Heart right ventricle (tissue), 16 donors: ENCODE data around the gene CDH13. TPM values are rescaled to one million over a fixed set of nuclear protein-coding genes. Genes with fewer than 3 reads are reported as not detected.

Experiments used
- ATAC-seq, 8 donors: fragments of 200-7000 bp; cut with Tn5 transposase; one replicate each; pipeline ENCODE4 v1.9.1; 2020; ENCODE audit warnings: mild to moderate bottlenecking in 8 of 8, moderate library complexity in 8 of 8, moderate number of reproducible peaks in 1 of 8
- DNase-seq, 2 donors: peaks; one replicate each; pipeline ENCODE4 v3.0.0-alpha.2; 2020
- H3K27ac ChIP-seq, 10 donors: fragments of 200-600 bp; sonication (generic) in 2 of 10; one replicate each; pipeline versions ENCODE4 v1.5.0 to v1.8.0; 2020 to 2022; ENCODE audit warnings: mild to moderate bottlenecking in 3 of 10
- H3K27me3 ChIP-seq, 7 donors: fragments of 200-600 bp; one replicate each; pipeline ENCODE4 v1.8.0; 2021 to 2022; ENCODE audit warnings: mild to moderate bottlenecking in 2 of 7
- H3K36me3 ChIP-seq, 9 donors: fragments of 200-600 bp; sonication (generic) in 1 of 9; one replicate each; pipeline versions ENCODE4 v1.5.0 to v1.8.0; 2020 to 2022; ENCODE audit warnings: mild to moderate bottlenecking in 2 of 9
- H3K4me1 ChIP-seq, 9 donors: fragments of 200-600 bp; sonication (generic) in 1 of 9; one replicate each; pipeline versions ENCODE4 v1.5.0 to v1.8.0; 2020 to 2022; ENCODE audit warnings: mild to moderate bottlenecking in 4 of 9
- H3K4me3 ChIP-seq, 10 donors: fragments of 200-600 bp; sonication (generic) in 2 of 10; one replicate each; pipeline versions ENCODE4 v1.5.0 to v1.8.0; 2020 to 2022; ENCODE audit warnings: mild to moderate bottlenecking in 7 of 10, moderate library complexity in 2 of 10
- H3K9me3 ChIP-seq, 11 donors: fragments of 200-600 bp in 10 of 11; sonication (generic) in 2 of 11; one replicate each; pipeline versions ENCODE4 v1.5.0 to v1.8.0; 2013 to 2022; ENCODE audit warnings: mild to moderate bottlenecking in 2 of 11, control low read depth in 1 of 11, moderate library complexity in 1 of 11
- CTCF ChIP-seq, 9 donors: fragments of 200-600 bp; sonication (generic) in 2 of 9; IDR thresholded peaks; one replicate each; pipeline versions ENCODE4 v1.5.0 to v1.8.0; 2021 to 2022; ENCODE audit warnings: antibody characterized with exemption in 9 of 9, mild to moderate bottlenecking in 5 of 9, moderate library complexity in 1 of 9
- WGBS, 2 donors: extraction: QIAGEN DNeasy Blood & Tissue Kit; methylation state at CpG; one replicate each; pipeline ENCODE4 v1.1.7; 2013; ENCODE audit warnings: inconsistent platforms in 1 of 2; 5-methylcytosine and 5-hydroxymethylcytosine counted together
- intact Hi-C, 10 donors: fragments of 100-400 bp; cut with DNase I; formaldehyde crosslinking; loops; one replicate each; pipeline versions ENCODE4 v1.11.1 to v1.14.2; 2022
- polyA plus RNA-seq, 2 donors: library from polyadenylated mRNA; stranded (reverse); fragments of 200-250 nt; gene quantifications; one replicate each; pipeline ENCODE4 v1.2.3, GENCODE V29; 2013
- total RNA-seq, 10 donors: library from RNA; stranded (reverse); fragmentation: NEBNext Ultra II Directional in 3 of 10; extraction: Animal tissue kit (Norgen Biotek cat#: 25700) in 3 of 10; gene quantifications; one replicate each; pipeline versions ENCODE4 v1.2.1 to v1.2.4, GENCODE V29; 2021 to 2023
- donor health status: Arrhythmogenic right ventricular cardiomyopathy.
- donor health status: ischemic (EF 13 %, LVEDD 7.1; RV severe dilation, severe dysfunction).
- donor health status: healthy with polysubstance abuse.
- donor health status: DM: no; HTN: yes; CAD: no.
- donor health status: DM: no; HTN: no; CAD: no.
- donor health status: ischemic (EF 25% LVEDD 6.9; RV normal size, moderate dysfunction).
- donor health status: ischemic (EF 25% LVEDD 5.7; RV mildly dilated, moderate dysfunction).
- donor health status: healthy.
- donor health status: DM: yes; HTN: yes; CAD: no.
- donor health status: Ischemic cardiomyopathy.
- donor health status: ischemic (EF 35%, LVEDD 5.7; RV mildly dilated, moderate dysfunction).
- donor health status: nonischemic (EF 11% LVEDD 7.7; RV severe dilation, severe dysfunction).
- donor health status: DM: yes; HTN: yes; CAD: no.
- donor health status: PGD.
- donor health status: ischemic (EF 29% LVEDD 5.4; RV normal size, mild dysfunction).
- donor health status: nonischemic (EF 23%, LVEDD 6.1; RV moderate dilation, normal function).

The CDH13 gene
- total and polyA plus RNA-seq, 12 donors, result 15.5 to 221 (median 168) TPM

- intact Hi-C loops, result no loop called here
- 61% methylated on average over 7 of the region's 7 CpGs for WGBS, 2 donors
- Histone ChIP-seq H3K27me3 (no peaks in the 10 kb centered on the region), H3K27ac (no peak overlapping the region), H3K9me3 (no peaks in the 10 kb centered on the region), H3K36me3 (no peaks in the 10 kb centered on the region), H3K4me1 (peaks cover 0 to 12% (median 4%) of the 10 kb centered on the region in 9 donors), H3K4me3 (no peak overlapping the region)
- DNase-seq (no peak), ATAC-seq (no peak)
- TF ChIP-seq CTCF (IDR thresholded peaks at IDR 0.05), result no peak
These were observed 161.5 kb downstream of the CDH13 start for GRCh38 chr16:82788225-82788624.

GRCh38 chr16:82788919-82789318 is 162.2 kb downstream of the CDH13 start:
- no peak overlapping the region for H3K4me3 ChIP-seq
- intact Hi-C loops, result no loop called here
- no peaks in the 10 kb centered on the region for H3K36me3 ChIP-seq
- no peak for DNase-seq
- no peak for ATAC-seq
- TF ChIP-seq CTCF (IDR thresholded peaks at IDR 0.05), result no peak
- WGBS, 2 donors, result 82 to 87% methylated on average over 4 of the region's 4 CpGs
- H3K27ac ChIP-seq, result no peak overlapping the region
- no peaks in the 10 kb centered on the region for H3K27me3 ChIP-seq
- no peaks in the 10 kb centered on the region for H3K9me3 ChIP-seq
- H3K4me1 ChIP-seq, result peaks cover 0 to 8% (median 0%) of the 10 kb centered on the region in 9 donors

- ATAC-seq (no peak), DNase-seq (no peak)
- no peak overlapping the region for H3K4me3 ChIP-seq
- H3K36me3 ChIP-seq, result no peaks in the 10 kb centered on the region
- TF ChIP-seq CTCF (IDR thresholded peaks at IDR 0.05), result no peak
- no peak overlapping the region for H3K27ac ChIP-seq
- H3K27me3 ChIP-seq, result no peaks in the 10 kb centered on the region
- H3K4me1 ChIP-seq, result peaks cover 0 to 8% (median 0%) of the 10 kb centered on the region in 9 donors
- H3K9me3 ChIP-seq, result no peaks in the 10 kb centered on the region
- intact Hi-C loops, result no loop called here
- 83 to 84% methylated on average over 6 of the region's 6 CpGs for WGBS, 2 donors
These were observed 165.9 kb downstream of the CDH13 start for GRCh38 chr16:82792693-82793092.

GRCh38 chr16:82793528-82794245 is 166.9 kb downstream of the CDH13 start:
- Histone ChIP-seq H3K36me3 (no peaks in the 10 kb centered on the region), H3K4me3 (no peak overlapping the region), H3K27ac (no peak overlapping the region), H3K9me3 (no peaks in the 10 kb centered on the region), H3K4me1 (peaks cover 0 to 6% (median 0%) of the 10 kb centered on the region in 9 donors), H3K27me3 (no peaks in the 10 kb centered on the region)
- WGBS, 2 donors, result 86 to 89% methylated on average over 10 of the region's 10 CpGs
- ATAC-seq (no peak), DNase-seq (no peak)
- no peak for TF ChIP-seq CTCF (IDR thresholded peaks at IDR 0.05)
- intact Hi-C loops, result no loop called here
